Ishikawa (cell line): ENCODE results near the gene NCKAP5L.

ENCODE experiments used
- CEBPB ChIP-seq: IDR thresholded peaks from 2 replicates; pipeline ENCODE4 v1.6.1; 2012
- CREB1 ChIP-seq: IDR thresholded peaks from 2 replicates; pipeline ENCODE4 v1.6.1; 2012; ENCODE audit warnings: low read depth
- EGR1 ChIP-seq: IDR thresholded peaks from 2 replicates; pipeline ENCODE4 v1.6.1; 2012
- EP300 ChIP-seq: IDR thresholded peaks from 2 replicates; pipeline ENCODE4 v1.6.1; 2012; ENCODE audit warnings: borderline replicate concordance
- FOXM1 ChIP-seq: IDR thresholded peaks from 2 replicates; pipeline ENCODE4 v1.6.1; 2012; ENCODE audit warnings: low read depth, borderline replicate concordance
- MAX ChIP-seq: IDR thresholded peaks from 2 replicates; pipeline ENCODE4 v1.6.1; 2012
- NFIC ChIP-seq: IDR thresholded peaks from 2 replicates; pipeline ENCODE4 v1.6.1; 2012
- RAD21 ChIP-seq: IDR thresholded peaks from 2 replicates; pipeline ENCODE4 v1.6.1; 2012; ENCODE audit warnings: low read depth
- REST ChIP-seq: IDR thresholded peaks from 2 replicates; pipeline ENCODE4 v1.6.1; 2012; ENCODE audit warnings: low read depth, mild to moderate bottlenecking
- TAF1 ChIP-seq: IDR thresholded peaks from 2 replicates; pipeline ENCODE4 v1.6.1; 2012; ENCODE audit warnings: low read depth, mild to moderate bottlenecking
- TCF12 ChIP-seq: IDR thresholded peaks from 2 replicates; pipeline ENCODE4 v1.6.1; 2012; ENCODE audit warnings: low read depth
- TEAD4 ChIP-seq: IDR thresholded peaks from 2 replicates; pipeline ENCODE4 v1.6.1; 2012
- USF1 ChIP-seq: IDR thresholded peaks from 2 replicates; pipeline ENCODE4 v1.6.1; 2012
- YY1 ChIP-seq: IDR thresholded peaks from 2 replicates; pipeline ENCODE4 v1.6.1; 2012; ENCODE audit warnings: low read depth
- ZBTB7A ChIP-seq: IDR thresholded peaks from 2 replicates; pipeline ENCODE4 v1.6.1; 2012; ENCODE audit warnings: low read depth

Gene NCKAP5L

GRCh38 chr12:49784756-49785409 lies 43.3 kb downstream of the NCKAP5L start:
- TF ChIP-seq TCF12 (no peak), TAF1 (no peak), RAD21 (no peak), NFIC (no peak), CEBPB (no peak), CREB1 (no peak), REST (no peak), FOXM1 (no peak)

GRCh38 chr12:49783917-49784676 lies 44.1 kb downstream of the NCKAP5L start:
- TF ChIP-seq TAF1 (no peak), CREB1 (no peak), USF1 (no peak), TEAD4 (no peak), REST (no peak), EGR1 (no peak), TCF12 (no peak), CEBPB (no peak), RAD21 (no peak), MAX (no peak), FOXM1 (no peak)

GRCh38 chr12:49779581-49779980 lies 48.6 kb downstream of the NCKAP5L start:
- TF ChIP-seq REST (no peak), FOXM1 (no peak), ZBTB7A (no peak), MAX (no peak), TEAD4 (no peak), TCF12 (no peak), CEBPB (no peak), EGR1 (no peak), YY1 (no peak), NFIC (no peak), CREB1 (no peak)

GRCh38 chr12:49777800-49778748 lies 50.1 kb downstream of the NCKAP5L start:
- TF ChIP-seq RAD21 (peak; percentile 89), CREB1 (no peak), TCF12 (no peak)

GRCh38 chr12:49777341-49777740 lies 50.9 kb downstream of the NCKAP5L start:
- TF ChIP-seq YY1 (no peak), RAD21 (no peak), EP300 (no peak), MAX (no peak), USF1 (no peak), EGR1 (no peak), NFIC (no peak), CREB1 (no peak), REST (no peak), FOXM1 (no peak), TAF1 (no peak), CEBPB (no peak), TEAD4 (no peak), ZBTB7A (no peak), TCF12 (no peak)
